ENCODE measurements around the gene LRP1B.

DNA sequence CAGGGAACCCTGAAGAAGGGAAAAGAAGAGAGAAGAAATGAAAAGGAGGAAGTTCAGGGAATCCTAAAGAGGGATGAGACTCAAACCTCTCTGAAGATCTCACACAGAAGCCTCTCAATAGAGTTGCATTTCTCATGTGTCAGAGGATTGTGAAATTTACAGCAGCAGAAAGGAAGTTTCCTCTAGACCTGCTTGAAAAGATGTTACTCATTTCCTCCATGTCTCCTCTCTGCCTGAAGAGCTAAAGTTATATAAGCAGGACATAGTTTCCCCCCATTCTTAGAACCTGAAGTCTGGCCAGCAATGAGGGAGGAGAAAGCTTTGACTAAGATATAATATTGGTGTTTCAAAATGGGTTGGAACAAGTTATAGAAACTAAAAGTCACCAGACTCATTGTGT, 1155.6 kb downstream of the LRP1B start:
- no peak for TF ChIP-seq GATA3 (IDR thresholded peaks at IDR 0.05; ENCODE audit: low read depth, low read length)
- no peak for TF ChIP-seq GATA2 (IDR thresholded peaks at IDR 0.05; ENCODE audit: low read depth, low read length)
